Lower lobe of right lung (tissue), 2 donors: ENCODE measurements around the gene AGBL1. TPM values are rescaled to one million over a fixed set of nuclear protein-coding genes. Genes with fewer than 3 reads are reported as not detected.

Source experiments
- ATAC-seq, 2 donors: fragments of 200-7000 bp; cut with Tn5 transposase; one replicate each; pipeline ENCODE4 v1.9.1; 2020 to 2022; ENCODE audit warnings: mild to moderate bottlenecking in 2 of 2, moderate library complexity in 2 of 2
- DNase-seq: peaks from one replicate; pipeline ENCODE4 v3.0.0-alpha.2; 2020
- H3K27ac ChIP-seq: fragments of 200-600 bp; one replicate; pipeline ENCODE4 v1.8.0; 2022
- H3K27me3 ChIP-seq: fragments of 200-600 bp; one replicate; pipeline ENCODE4 v1.8.0; 2022; ENCODE audit warnings: low read depth
- H3K36me3 ChIP-seq: fragments of 200-600 bp; one replicate; pipeline ENCODE4 v1.8.0; 2022; ENCODE audit warnings: mild to moderate bottlenecking
- H3K4me1 ChIP-seq: fragments of 200-600 bp; one replicate; pipeline ENCODE4 v1.8.0; 2022
- H3K4me3 ChIP-seq: fragments of 200-600 bp; one replicate; pipeline ENCODE4 v1.8.0; 2022; ENCODE audit warnings: mild to moderate bottlenecking
- H3K9me3 ChIP-seq: fragments of 200-600 bp; one replicate; pipeline ENCODE4 v1.8.0; 2022
- CTCF ChIP-seq: fragments of 200-600 bp; IDR thresholded peaks from one replicate; pipeline ENCODE4 v1.8.0; 2022; ENCODE audit warnings: antibody characterized with exemption, mild to moderate bottlenecking
- intact Hi-C: fragments of 100-400 bp; cut with DNase I; formaldehyde crosslinking; loops from one replicate; pipeline ENCODE4 v1.11.0; 2022
- total RNA-seq: library from RNA; stranded (reverse); fragmentation: NEBNext Ultra II Directional; extraction: Animal tissue kit (Norgen Biotek cat#: 25700); gene quantifications from one replicate; pipeline ENCODE4 v1.2.1, GENCODE V29; 2021
- donor health status: DM: no; HTN: yes; CAD: no; lungs with severe emphysema.

Gene AGBL1
- total RNA-seq, 1 donor from 2014 or later = 12.0 TPM

DNA sequence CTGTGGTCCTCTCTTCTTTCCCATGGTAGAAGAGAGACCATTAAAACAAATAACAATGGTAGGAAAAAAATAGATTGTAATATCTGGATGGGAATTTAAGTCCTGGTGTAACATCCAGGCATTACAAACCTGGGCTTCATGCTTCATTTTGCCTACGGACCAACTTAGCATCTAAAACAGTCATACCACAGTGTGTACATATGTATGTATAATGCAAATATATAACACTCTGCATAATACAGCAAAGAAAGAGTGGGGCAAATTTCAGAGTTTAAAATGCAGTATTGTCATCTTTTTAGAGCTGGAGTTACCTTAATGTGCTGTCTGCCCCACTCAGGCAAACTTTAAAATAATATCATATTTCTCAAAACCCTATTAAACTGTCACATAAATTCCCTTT is 298.2 kb downstream of the AGBL1 start:
- no peak for ATAC-seq

GRCh38 chr15:86382341-86382740 is 302.7 kb downstream of the AGBL1 start:
- no peak for TF ChIP-seq CTCF
- no peak for DNase-seq
- H3K36me3 ChIP-seq = no peaks in the 10 kb centered on the region

More for the DNA sequence above, 298.2 kb downstream of the AGBL1 start:
- Histone ChIP-seq H3K4me1 (no peaks in the 10 kb centered on the region), H3K9me3 (no peaks in the 10 kb centered on the region), H3K4me3 (no peak overlapping the region), H3K27ac (no peak overlapping the region), H3K27me3 (no peaks in the 10 kb centered on the region), H3K36me3 (no peaks in the 10 kb centered on the region)
- intact Hi-C loops = no loop called here
- no peak for TF ChIP-seq CTCF
- DNase-seq = no peak

DNA sequence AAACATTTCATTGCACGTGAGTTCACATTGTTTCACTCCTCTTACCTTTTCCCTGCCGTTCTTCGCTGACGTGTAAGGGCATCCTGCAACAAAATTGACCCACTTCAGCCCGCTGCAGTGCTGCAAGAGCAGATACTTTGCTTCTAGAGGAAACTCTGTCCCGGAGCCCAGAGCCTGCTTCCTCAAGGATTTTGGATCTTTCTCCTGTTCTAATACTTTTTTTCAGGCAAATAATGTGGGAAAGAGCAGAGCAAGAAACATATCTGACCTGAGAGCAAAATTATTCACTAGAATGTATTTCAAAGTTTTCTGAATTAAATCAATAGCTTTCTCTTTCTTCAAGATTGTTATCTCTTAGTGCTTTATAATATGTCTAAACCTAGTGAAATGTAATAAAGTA is 303.9 kb downstream of the AGBL1 start:
- Histone ChIP-seq H3K4me1 (no peaks in the 10 kb centered on the region), H3K4me3 (no peak overlapping the region), H3K9me3 (no peaks in the 10 kb centered on the region), H3K27me3 (no peaks in the 10 kb centered on the region), H3K27ac (no peak overlapping the region), H3K36me3 (no peaks in the 10 kb centered on the region)
- intact Hi-C loops = no loop called here
- no peak for DNase-seq
- no peak for ATAC-seq
- no peak for TF ChIP-seq CTCF

More at GRCh38 chr15:86382341-86382740, 302.7 kb downstream of the AGBL1 start:
- no peaks in the 10 kb centered on the region for H3K4me1 ChIP-seq
- no peak overlapping the region for H3K4me3 ChIP-seq
- intact Hi-C loops = no loop called here
- no peak for ATAC-seq
- H3K9me3 ChIP-seq = no peaks in the 10 kb centered on the region
- no peak overlapping the region for H3K27ac ChIP-seq
- no peaks in the 10 kb centered on the region for H3K27me3 ChIP-seq

GRCh38 chr15:86384186-86384585 is 304.5 kb downstream of the AGBL1 start:
- H3K27me3 ChIP-seq = no peaks in the 10 kb centered on the region
- H3K27ac ChIP-seq = no peak overlapping the region
- DNase-seq = no peak
- H3K9me3 ChIP-seq = no peaks in the 10 kb centered on the region
- ATAC-seq = no peak
- H3K36me3 ChIP-seq = no peaks in the 10 kb centered on the region
- no peak for TF ChIP-seq CTCF
- intact Hi-C loops = no loop called here
- no peaks in the 10 kb centered on the region for H3K4me1 ChIP-seq
- no peak overlapping the region for H3K4me3 ChIP-seq

DNA sequence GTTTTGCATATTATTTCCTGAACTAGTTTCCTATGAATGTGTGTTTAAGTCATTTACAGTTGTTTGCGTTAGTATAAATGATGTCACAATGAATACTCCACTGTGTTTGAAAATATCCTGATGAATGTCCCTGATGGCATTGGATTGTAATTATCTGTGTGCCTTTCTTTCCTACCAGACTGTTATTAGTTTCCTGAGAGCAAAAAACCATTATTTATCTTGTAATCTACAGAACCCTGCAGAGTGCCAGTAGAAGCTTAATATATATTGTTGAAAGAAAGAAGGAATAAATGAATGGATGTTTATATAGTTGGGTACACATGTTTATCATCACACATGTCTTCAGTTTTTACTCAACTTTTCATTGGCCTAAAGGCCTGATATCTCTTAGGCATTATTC is 312.6 kb downstream of the AGBL1 start:
- TF ChIP-seq CTCF = no peak
- no peak overlapping the region for H3K27ac ChIP-seq
- no peak for ATAC-seq
- H3K4me1 ChIP-seq = no peaks in the 10 kb centered on the region
- no peaks in the 10 kb centered on the region for H3K9me3 ChIP-seq
- no peak overlapping the region for H3K4me3 ChIP-seq
- no peak for DNase-seq
- no peaks in the 10 kb centered on the region for H3K36me3 ChIP-seq
- no peaks in the 10 kb centered on the region for H3K27me3 ChIP-seq
- intact Hi-C loops = no loop called here

- H3K4me3 ChIP-seq = no peak overlapping the region
- H3K9me3 ChIP-seq = no peaks in the 10 kb centered on the region
- TF ChIP-seq CTCF = no peak
- H3K36me3 ChIP-seq = no peaks in the 10 kb centered on the region
- intact Hi-C loops = no loop called here
- no peaks in the 10 kb centered on the region for H3K4me1 ChIP-seq
- no peak overlapping the region for H3K27ac ChIP-seq
- ATAC-seq (no peak), DNase-seq (no peak)
- no peaks in the 10 kb centered on the region for H3K27me3 ChIP-seq
Observed at GRCh38 chr15:86392874-86393273, 313.2 kb downstream of the AGBL1 start.
